GM12892 (cell line): ENCODE results near the gene ATP12A. TPM values are rescaled to one million over a fixed set of nuclear protein-coding genes. Genes with fewer than 3 reads are reported as not detected.

Experiments
- DNase-seq: peaks from one replicate; pipeline ENCODE4 v3.0.0; 2011; ENCODE audit not compliant: insufficient read length
- FAIRE-seq: peaks from 2 replicates; lab custom pipeline; 2011; peaks lifted over from hg19 to GRCh38; lab: Jason Lieb, UNC
- POLR2A ChIP-seq: IDR thresholded peaks from 2 replicates; pipeline ENCODE4 v1.6.1; 2011; ENCODE audit warnings: low read depth, low read length, control low read depth
- POLR2AphosphoS5 ChIP-seq: IDR thresholded peaks from 2 replicates; pipeline ENCODE4 v1.6.1; 2011; ENCODE audit warnings: low read depth, low read length, control low read depth
- TAF1 ChIP-seq: IDR thresholded peaks from 2 replicates; pipeline ENCODE4 v1.6.1; 2011; ENCODE audit warnings: low read depth, mild to moderate bottlenecking, control low read depth, low read length, borderline replicate concordance
- polyA plus RNA-seq: library from polyadenylated mRNA; unstranded; fragments of >200 nt; gene quantifications from one replicate; pipeline ENCODE4 v1.2.1, GENCODE V29; 2012; ENCODE audit warnings: missing spikeins, inconsistent platforms; ENCODE audit not compliant: missing spikeins

ATP12A gene
- not detected for polyA plus RNA-seq

DNA sequence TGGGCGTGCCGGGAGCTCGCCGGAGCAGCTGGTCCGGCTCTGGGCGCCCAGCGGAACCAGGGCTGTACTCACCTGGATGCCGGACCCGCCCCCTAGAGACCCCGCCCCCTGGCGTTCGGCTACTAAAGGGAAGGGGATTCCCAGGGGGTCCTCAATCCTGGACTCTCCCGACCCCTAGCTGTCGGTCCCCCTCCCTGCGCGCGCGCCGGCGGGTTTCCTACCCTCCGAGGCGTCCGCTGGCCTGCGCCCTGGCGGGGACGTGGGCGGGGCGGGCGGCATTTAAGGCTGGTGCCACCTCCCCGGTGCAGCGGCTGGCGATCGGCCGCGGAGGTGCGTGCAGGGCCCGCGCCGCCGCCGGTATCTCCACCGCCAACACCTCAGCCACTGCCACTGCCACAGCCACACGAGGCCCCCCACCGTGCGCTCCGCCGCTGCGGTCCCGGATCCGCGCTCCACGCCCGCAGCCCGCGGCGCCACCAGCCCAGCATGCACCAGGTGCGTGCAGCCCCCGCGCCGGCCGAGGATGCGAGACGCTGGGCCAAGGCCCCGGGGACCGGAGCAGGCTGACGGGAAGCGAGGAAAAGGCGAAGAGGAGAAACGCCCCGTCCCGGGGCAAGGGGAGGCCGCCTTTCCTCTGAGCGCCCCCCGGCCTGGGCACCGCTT is at the start of gene ATP12A:
Gene ATP12A (plus strand): TSS at position 151 of the 663 bp plus-strand sequence. CDS start 336 bp downstream, at position 487.
- FAIRE-seq, result peak; percentile 38
- DNase-seq, result peak; percentile 50
- no peak for TF ChIP-seq TAF1
- no peak for TF ChIP-seq POLR2AphosphoS5
- no peak for TF ChIP-seq POLR2A

DNA sequence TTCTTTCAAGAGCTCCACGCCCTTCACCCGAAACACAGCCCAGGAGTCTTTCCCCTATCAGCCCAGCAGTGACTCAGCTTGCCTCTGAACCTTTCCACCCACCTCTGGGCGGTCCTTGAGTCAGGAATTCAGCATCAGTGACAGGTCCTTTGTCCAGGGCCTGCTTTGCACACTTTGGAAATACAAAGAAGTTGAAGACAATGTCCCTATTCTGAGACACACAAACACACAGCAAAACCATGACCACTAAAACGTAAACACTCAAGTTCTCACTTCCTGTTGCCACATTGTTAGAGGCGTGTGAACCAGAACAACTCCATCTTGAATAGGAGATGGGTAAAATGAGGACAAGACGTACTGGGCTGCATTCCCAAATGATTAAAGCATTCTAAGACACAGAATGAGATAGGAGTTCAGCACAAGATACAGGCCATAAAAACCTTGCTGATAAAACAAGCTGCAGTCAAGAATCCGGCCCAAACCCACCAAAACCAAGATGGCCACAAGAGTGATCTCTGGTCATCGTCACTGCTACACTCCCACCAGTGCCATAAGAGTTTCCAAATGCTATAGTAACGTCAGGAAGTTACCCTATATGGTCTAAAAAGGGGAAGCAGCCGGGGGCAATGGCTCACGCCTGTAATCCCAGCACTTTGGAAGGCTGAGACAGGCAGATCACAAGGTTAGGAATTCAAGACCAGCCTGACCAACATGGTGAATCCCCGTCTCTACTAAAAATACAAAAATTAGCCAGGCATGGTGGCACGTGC is 49.2 kb upstream of the ATP12A start:
- DNase-seq (no peak), FAIRE-seq (no peak)
- no peak for TF ChIP-seq POLR2A
- no peak for TF ChIP-seq POLR2AphosphoS5
- TF ChIP-seq TAF1, result no peak

DNA sequence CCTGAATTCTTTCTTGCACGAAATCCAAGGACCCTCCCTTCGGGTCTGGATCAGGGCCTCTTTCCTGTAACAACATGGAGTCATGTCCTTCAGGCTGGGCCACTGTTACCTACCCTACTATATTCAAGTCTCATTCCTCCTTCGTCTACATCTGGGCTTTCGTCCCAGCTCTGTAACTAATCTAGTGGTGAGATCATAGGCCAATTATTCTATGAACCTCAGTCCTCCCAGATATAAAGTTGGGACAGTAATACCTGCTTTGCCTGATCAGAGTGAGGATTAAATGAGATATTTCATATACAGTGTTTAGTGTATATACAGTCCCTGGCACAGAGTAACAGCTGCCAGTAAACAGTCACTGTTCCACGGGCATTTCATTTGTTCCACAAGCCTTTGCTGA is 48.3 kb upstream of the ATP12A start:
- DNase-seq (no peak), FAIRE-seq (no peak)
- TF ChIP-seq TAF1 (no peak), POLR2AphosphoS5 (no peak), POLR2A (no peak)

DNA sequence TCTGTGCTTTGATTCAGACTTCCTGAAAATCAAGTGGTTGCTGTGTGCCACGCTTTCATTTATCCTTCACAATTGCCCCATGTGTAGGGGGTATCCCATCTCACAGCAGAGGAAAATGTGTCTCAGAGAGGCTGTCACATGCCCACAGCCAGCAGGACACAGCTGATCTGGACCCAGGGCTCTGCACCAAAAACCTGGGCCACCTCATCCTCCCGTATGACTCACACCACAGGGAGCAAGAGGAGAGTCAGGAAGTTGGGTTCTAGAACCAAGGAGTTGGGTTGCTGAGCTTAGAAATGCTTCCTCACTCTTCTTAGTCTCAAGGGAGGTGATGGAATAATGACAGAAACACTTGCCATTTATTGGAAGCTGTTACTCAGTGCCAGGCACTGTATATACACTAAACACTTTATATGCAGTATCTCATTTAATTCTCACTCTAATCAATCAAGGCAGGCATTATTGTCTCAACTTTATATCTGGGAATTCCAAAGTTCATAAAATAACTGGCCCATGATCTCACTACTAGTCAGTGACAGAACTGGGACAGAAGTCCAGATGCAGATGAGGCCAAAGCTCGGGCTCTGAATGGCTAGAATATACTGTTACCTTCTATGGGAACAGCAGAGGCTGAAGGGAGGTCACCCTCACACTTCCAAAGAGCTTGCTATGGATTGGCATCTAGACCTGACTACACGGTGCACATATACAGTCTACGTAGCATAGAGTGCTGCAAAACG is 47.7 kb upstream of the ATP12A start:
- FAIRE-seq (no peak), DNase-seq (no peak)
- no peak for TF ChIP-seq TAF1
- no peak for TF ChIP-seq POLR2AphosphoS5
- no peak for TF ChIP-seq POLR2A

DNA sequence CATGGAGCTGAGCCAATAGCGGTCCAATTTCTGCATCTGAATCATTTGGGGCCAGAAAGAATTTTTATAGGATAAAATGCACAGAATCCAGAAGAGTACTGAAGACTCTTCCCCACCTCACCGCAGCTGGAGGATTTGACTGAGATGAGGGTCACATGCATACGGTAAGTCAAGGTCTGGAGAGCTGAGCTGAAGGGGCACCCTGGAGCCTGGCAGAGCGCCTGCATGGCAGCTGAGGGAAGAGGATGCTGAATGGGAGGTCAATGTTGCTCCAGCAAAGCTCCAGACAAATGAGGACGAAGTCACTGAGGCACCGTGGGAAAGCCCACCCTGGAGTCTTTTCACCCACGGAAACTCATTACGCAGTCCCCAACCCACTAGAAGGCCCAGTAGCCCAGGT is 43.4 kb upstream of the ATP12A start:
- no peak for TF ChIP-seq POLR2A
- no peak for TF ChIP-seq TAF1
- no peak for TF ChIP-seq POLR2AphosphoS5
- DNase-seq (no peak), FAIRE-seq (no peak)

DNA sequence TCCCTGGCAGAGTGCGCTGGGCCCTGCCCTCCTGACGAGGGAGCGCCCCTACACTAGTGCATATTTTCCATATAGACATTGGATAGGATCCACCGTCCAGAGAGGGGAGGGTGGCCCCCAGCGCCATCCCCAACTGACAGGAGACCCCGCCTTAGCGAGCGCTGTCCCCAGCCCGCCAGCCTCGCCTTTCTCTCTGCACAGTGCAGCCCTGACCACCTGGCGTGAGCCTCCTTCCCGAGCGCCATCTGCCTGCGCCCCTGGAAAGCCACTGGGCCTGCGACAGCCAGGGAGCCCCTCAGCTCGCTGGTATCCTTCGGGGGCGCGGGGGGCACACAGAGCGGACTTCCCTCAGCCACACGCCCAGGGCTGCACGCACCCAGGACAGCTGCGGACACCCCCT is 42.1 kb upstream of the ATP12A start:
- DNase-seq, result no peak
- no peak for FAIRE-seq
- TF ChIP-seq TAF1, result no peak
- no peak for TF ChIP-seq POLR2A
- no peak for TF ChIP-seq POLR2AphosphoS5

DNA sequence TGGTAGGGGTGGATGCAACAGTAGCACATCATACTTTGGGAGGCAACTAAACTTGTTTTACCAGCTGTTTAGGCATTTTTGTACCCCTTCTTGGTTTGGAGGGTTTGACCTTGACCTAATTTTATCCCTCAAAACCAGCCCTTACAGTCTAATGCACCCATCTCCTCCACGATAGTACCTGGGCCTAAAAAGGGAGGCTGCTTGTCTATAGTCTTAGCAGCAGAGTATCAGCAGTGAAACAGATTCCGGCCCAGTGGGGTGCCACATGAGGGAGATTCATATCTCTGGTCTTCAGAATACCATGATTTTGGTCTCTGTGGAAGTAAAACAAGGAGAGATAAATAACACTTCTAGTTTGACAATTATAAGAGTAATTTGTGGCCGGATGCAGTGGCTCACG is 39.5 kb upstream of the ATP12A start:
- TF ChIP-seq TAF1, result no peak
- no peak for TF ChIP-seq POLR2AphosphoS5
- TF ChIP-seq POLR2A, result no peak
- DNase-seq, result no peak
- FAIRE-seq, result no peak

DNA sequence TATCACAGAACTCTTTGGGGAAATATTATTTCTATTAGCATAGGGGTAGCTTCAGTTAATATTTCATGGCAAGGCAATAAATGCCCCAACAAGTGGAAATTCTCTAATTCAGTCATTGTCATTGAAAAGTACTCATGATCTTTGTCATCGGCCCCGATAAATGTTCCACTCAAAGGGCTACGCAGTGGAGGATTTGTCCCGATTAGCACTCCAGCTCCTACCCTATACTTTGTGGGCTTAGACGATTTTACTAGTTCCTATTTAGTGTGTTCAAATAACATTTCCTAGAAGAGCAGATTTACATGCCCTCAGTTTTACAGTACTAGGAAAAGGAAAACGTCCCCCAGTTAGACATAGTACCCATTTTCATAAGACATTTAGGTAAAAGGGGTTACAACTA is 38.0 kb upstream of the ATP12A start:
- FAIRE-seq, result peak; percentile 21
- DNase-seq, result no peak
- TF ChIP-seq POLR2A (no peak), POLR2AphosphoS5 (no peak), TAF1 (no peak)

DNA sequence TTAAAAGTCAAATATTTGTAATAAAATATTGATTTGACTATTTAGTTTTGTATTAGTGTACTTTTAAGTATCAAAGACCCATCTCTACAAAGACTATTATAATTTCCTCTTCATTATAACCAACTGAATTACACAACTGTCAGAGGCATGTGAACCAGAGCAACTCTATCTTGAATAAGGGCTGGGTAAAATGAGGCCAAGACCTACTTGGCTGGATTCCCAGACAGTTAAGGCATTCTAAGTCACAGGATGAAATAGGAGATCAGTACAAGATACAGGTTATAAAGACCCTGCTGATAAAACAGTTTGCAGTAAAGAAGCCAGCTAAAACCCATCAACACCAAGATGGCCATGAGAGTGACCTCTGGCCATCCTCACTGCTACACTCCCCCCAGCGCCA is 36.2 kb upstream of the ATP12A start:
- FAIRE-seq, result no peak
- TF ChIP-seq POLR2A, result no peak
- no peak for TF ChIP-seq POLR2AphosphoS5
- no peak for TF ChIP-seq TAF1
- no peak for DNase-seq

DNA sequence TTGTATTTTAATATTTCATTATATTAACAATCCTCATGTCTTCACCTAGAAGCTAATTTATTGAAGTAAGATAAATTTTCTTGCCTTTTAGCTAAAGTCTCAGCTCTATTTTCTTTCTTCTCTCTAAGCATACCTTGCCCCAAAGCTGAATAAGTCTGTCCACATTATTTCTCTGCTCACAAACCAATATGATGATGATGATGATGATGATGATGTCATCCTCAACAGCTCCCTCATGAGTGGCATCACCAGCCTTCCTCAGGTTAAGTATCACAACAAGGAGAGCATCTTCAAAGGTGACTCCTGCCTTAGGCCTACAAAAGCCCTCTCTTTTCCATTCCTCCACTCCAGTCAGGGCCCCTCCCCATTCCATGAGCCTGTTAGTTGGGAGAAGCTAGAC is 31.9 kb upstream of the ATP12A start:
- no peak for TF ChIP-seq POLR2A
- no peak for TF ChIP-seq POLR2AphosphoS5
- TF ChIP-seq TAF1, result no peak
- DNase-seq (no peak), FAIRE-seq (no peak)

DNA sequence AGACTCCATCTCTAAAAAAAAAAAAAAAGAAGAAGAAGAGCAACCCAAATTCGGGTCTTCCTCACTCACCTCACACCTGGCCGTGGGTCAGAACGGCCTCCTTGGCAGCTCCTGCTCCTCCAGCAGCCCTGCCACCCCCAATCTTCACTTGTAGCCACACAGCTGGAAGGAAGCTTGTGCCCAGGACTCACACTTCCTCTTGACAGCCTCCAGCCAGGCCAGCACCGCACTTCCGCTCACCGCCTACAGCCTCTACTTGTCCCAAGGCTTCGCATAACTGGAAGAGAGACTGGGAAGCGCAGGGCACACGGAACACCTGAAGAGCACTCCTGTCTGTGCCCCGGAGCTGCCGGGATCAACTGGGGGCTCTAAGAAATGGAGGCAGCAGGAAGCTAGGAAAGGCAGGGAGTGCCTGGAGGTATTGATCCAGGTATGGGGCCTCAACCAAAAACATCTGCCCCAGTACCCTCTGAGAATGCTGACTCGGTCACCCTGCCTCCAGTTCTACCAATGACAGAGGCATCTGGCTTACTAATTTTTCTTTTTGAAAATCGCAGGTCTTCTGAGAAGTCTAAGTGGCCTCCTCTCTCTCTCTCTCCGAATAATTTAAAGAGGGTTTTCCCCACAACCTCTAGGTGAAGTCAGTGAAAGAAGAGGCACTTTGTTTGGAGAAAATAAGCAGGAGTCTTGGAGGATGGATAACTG is 31.1 kb upstream of the ATP12A start:
- TF ChIP-seq POLR2AphosphoS5, result no peak
- no peak for TF ChIP-seq POLR2A
- no peak for TF ChIP-seq TAF1
- no peak for FAIRE-seq
- no peak for DNase-seq
